Mucosa of rectum (tissue), 2 donors: ENCODE measurements around the gene FAM81A.

Source experiments
- H3K27ac ChIP-seq, 2 donors: one replicate each; pipeline ENCODE4 v1.7.0; 2013; ENCODE audit warnings: inconsistent platforms in 2 of 2, low read depth in 2 of 2, low read length in 2 of 2
- H3K27me3 ChIP-seq, 2 donors: one replicate each; pipeline ENCODE4 v1.7.0; 2013; ENCODE audit warnings: low read length in 2 of 2; ENCODE audit not compliant: control insufficient read depth in 2 of 2, insufficient read depth in 2 of 2
- H3K36me3 ChIP-seq, 2 donors: one replicate each; pipeline ENCODE4 v1.7.0; 2013; ENCODE audit warnings: low read length in 2 of 2; ENCODE audit not compliant: control insufficient read depth in 2 of 2, insufficient read depth in 2 of 2
- H3K4me1 ChIP-seq, 2 donors: one replicate each; pipeline ENCODE4 v1.7.0; 2013; ENCODE audit warnings: low read length in 2 of 2, mild to moderate bottlenecking in 1 of 2; ENCODE audit not compliant: control insufficient read depth in 2 of 2, insufficient read depth in 2 of 2
- H3K4me3 ChIP-seq, 2 donors: one replicate each; pipeline ENCODE4 v1.7.0; 2013; ENCODE audit warnings: low read length in 2 of 2
- H3K9ac ChIP-seq, 2 donors: one replicate each; pipeline ENCODE4 v1.7.0; 2013; ENCODE audit warnings: low read length in 2 of 2, low read depth in 1 of 2, mild to moderate bottlenecking in 1 of 2
- H3K9me3 ChIP-seq, 2 donors: one replicate each; pipeline ENCODE4 v1.7.0; 2013; ENCODE audit warnings: low read length in 2 of 2; ENCODE audit not compliant: control insufficient read depth in 2 of 2
- donor health status: healthy.
- donor health status: Normal muscosa, but diverticular disease.

Gene FAM81A

DNA sequence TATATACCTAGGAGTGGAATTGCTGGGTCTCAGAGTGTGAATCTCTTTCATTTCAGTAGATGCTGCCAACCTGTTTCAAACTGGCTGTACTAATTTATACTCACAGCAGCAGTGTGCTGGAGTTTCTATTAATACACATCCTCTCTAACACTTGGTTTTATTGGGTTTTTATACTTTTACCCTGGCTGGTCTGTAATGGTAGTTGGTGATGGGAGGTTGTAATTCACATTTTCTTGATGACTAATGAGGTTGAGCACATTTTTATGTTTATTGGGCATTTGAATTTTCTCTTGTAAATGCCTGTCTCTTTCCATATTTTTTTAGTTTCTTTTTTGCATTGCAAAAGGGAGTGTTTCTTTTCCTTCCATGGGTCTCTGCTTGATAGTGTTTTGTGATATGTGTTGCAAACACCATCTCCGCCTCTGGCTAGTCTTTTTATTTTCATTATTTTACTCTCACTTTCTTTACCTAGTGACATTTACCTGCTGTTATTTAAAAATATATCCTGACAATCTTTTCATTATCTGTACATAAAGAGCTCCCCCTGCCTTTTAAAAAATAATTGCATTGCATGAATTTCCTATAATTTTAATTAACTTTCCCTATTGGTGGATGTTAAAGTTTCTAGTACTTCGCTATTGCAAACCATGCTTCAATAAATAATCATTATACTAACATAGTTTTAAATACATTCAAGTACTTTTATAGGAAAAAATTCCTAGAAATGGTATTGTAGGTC, 124.6 kb downstream of the FAM81A start:
- Histone ChIP-seq H3K9me3 (peaks cover 0 to 3% of the 10 kb centered on the region in 2 donors), H3K9ac (no peak overlapping the region), H3K4me3 (no peak overlapping the region), H3K27ac (peak overlapping the region; percentile 43 to 60), H3K27me3 (no peaks in the 10 kb centered on the region), H3K4me1 (peaks cover 0 to 24% of the 10 kb centered on the region in 2 donors), H3K36me3 (no peaks in the 10 kb centered on the region)

- Histone ChIP-seq H3K36me3 (no peaks in the 10 kb centered on the region), H3K9me3 (peaks cover 0 to 3% of the 10 kb centered on the region in 2 donors), H3K4me3 (no peak overlapping the region), H3K27me3 (no peaks in the 10 kb centered on the region), H3K9ac (no peak overlapping the region), H3K4me1 (peaks cover 9 to 49% of the 10 kb centered on the region in 2 donors), H3K27ac (no peak overlapping the region)
These were observed 127.3 kb downstream of the FAM81A start for GRCh38 chr15:59565299-59565698.

- Histone ChIP-seq H3K27me3 (no peaks in the 10 kb centered on the region), H3K27ac (peak overlapping the region; percentile 82 to 94), H3K4me3 (no peak overlapping the region), H3K9me3 (peaks cover 0 to 3% of the 10 kb centered on the region in 2 donors), H3K4me1 (peaks cover 9 to 40% of the 10 kb centered on the region in 2 donors), H3K36me3 (no peaks in the 10 kb centered on the region), H3K9ac (no peak overlapping the region)
These were observed 129.3 kb downstream of the FAM81A start for GRCh38 chr15:59567324-59567723.

- Histone ChIP-seq H3K27ac (peak overlapping the region; percentile 94 to 95), H3K27me3 (no peaks in the 10 kb centered on the region), H3K4me1 (peaks cover 9 to 38% of the 10 kb centered on the region in 2 donors), H3K36me3 (no peaks in the 10 kb centered on the region), H3K9me3 (peaks cover 0 to 3% of the 10 kb centered on the region in 2 donors), H3K4me3 (no peak overlapping the region), H3K9ac (peak overlapping the region; percentile 44 to 48)
These were observed 131.5 kb downstream of the FAM81A start for GRCh38 chr15:59569477-59569876.

DNA sequence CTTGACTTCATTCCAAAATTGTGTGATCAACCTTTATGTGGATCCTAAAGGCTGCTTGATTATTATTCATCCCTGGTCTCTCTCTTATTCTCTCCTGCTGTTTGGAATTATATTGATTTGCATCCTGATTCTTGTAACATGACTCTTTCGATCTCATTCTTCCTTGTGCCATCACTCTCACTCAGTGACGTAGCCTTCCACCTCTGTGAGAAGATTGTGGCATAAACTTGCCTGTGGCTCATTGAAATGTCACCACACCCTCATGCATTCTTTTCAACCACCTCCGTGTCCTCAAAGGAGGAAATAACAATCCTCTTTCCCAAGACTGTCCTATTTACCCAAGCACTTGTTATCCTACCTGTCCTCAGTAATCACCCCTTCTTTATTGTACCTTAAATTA, 132.3 kb downstream of the FAM81A start:
- Histone ChIP-seq H3K27me3 (no peaks in the 10 kb centered on the region), H3K36me3 (no peaks in the 10 kb centered on the region), H3K4me3 (no peak overlapping the region), H3K27ac (peak overlapping the region; percentile 94 to 95), H3K4me1 (peaks cover 9 to 38% of the 10 kb centered on the region in 2 donors), H3K9me3 (peaks cover 0 to 1% of the 10 kb centered on the region in 2 donors), H3K9ac (peak overlapping the region; percentile 44 to 48)

DNA sequence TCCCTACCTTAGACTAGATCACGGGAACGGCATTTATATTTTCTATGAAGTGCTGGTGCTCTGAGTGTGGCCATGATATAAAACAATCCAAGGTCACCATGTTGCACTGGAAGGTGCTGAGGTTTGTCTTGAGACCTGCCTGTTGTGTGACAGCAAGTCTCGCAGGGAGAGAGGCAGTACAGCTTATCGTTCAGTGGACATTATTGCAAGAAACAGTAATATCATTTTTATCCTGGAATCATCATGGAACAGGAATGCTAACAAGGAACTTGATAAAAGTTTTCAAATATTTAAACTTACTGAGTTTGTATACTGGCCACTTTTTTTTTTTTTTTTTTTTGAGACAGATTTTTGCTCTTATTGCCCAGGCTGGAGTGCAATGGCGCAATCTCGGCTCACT, 133.6 kb downstream of the FAM81A start:
- Histone ChIP-seq H3K27ac (no peak overlapping the region), H3K4me3 (no peak overlapping the region), H3K27me3 (no peaks in the 10 kb centered on the region), H3K4me1 (peaks cover 9 to 32% of the 10 kb centered on the region in 2 donors), H3K36me3 (no peaks in the 10 kb centered on the region), H3K9ac (no peak overlapping the region), H3K9me3 (no peaks in the 10 kb centered on the region)
